ENCODE results near the gene THAP11.

The THAP11 gene

DNA sequence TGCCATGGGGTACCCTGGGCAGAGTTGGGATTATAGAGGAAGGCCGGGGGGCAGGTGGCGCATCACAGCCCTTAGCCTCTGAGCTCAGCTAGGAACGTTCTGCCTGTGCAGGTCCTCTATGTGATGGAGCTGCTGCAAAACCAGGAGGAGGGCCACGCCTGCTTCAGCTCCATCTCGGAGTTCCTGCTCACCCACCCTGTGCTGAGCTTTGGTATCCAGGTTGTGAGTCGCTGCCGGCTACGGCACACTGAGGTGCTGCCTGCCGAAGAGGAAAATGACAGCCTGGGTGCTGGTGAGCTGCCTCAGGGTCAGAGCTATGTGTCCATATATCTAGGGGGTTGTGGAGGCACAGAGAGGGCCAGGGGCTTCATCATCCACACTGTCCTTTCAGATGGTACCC, 36.7 kb downstream of the THAP11 start:
- Histone ChIP-seq H4K20me1 (ENCODE audit: insufficient read depth, low read length) (no peaks in the 10 kb centered on the region), H3K9ac (ENCODE audit: low read length) (no peak overlapping the region)

GRCh38 chr16:67879462-67879861, 37.3 kb downstream of the THAP11 start:
- no peaks in the 10 kb centered on the region for H4K20me1 ChIP-seq (ENCODE audit: insufficient read depth, low read length)
- H3K4me1 ChIP-seq (ENCODE audit: insufficient read depth, low read length, severe bottlenecking): peaks cover 7% of the 10 kb centered on the region
- H3K36me3 ChIP-seq (ENCODE audit: insufficient read depth, low read length): peaks cover 87% of the 10 kb centered on the region

More for the DNA sequence above, 36.7 kb downstream of the THAP11 start:
- Histone ChIP-seq H3K36me3 (ENCODE audit: insufficient read depth, low read length) (peaks cover 81% of the 10 kb centered on the region), H3K9me3 (ENCODE audit: low read length) (no peaks in the 10 kb centered on the region), H3K4me1 (ENCODE audit: insufficient read depth, low read length, severe bottlenecking) (peaks cover 13% of the 10 kb centered on the region), H3K9me2 (ENCODE audit: low read depth, low read length) (no peaks in the 10 kb centered on the region), H2AFZ (ENCODE audit: low read length) (no peak overlapping the region), H3K4me3 (ENCODE audit: low read depth, low read length, poor library complexity, severe bottlenecking) (no peak overlapping the region), H3K27ac (ENCODE audit: low read depth, low read length, poor library complexity, severe bottlenecking) (no peak overlapping the region), H3K4me2 (ENCODE audit: low read length) (no peak overlapping the region), H3K27me3 (ENCODE audit: insufficient read depth, low read length) (no peaks in the 10 kb centered on the region), H3K79me2 (ENCODE audit: insufficient read depth, low read length) (peaks cover 19% of the 10 kb centered on the region), H3F3A (ENCODE audit: insufficient read depth, low read length) (no peaks in the 10 kb centered on the region)
- TF ChIP-seq, protein P1, sequence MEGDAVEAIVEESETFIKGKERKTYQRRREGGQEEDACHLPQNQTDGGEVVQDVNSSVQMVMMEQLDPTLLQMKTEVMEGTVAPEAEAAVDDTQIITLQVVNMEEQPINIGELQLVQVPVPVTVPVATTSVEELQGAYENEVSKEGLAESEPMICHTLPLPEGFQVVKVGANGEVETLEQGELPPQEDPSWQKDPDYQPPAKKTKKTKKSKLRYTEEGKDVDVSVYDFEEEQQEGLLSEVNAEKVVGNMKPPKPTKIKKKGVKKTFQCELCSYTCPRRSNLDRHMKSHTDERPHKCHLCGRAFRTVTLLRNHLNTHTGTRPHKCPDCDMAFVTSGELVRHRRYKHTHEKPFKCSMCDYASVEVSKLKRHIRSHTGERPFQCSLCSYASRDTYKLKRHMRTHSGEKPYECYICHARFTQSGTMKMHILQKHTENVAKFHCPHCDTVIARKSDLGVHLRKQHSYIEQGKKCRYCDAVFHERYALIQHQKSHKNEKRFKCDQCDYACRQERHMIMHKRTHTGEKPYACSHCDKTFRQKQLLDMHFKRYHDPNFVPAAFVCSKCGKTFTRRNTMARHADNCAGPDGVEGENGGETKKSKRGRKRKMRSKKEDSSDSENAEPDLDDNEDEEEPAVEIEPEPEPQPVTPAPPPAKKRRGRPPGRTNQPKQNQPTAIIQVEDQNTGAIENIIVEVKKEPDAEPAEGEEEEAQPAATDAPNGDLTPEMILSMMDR (IDR thresholded peaks at IDR 0.05; ENCODE audit: low read length): no peak
- no peak for TF ChIP-seq EZH2 (IDR thresholded peaks at IDR 0.05; ENCODE audit: borderline replicate concordance, low read length)

DNA sequence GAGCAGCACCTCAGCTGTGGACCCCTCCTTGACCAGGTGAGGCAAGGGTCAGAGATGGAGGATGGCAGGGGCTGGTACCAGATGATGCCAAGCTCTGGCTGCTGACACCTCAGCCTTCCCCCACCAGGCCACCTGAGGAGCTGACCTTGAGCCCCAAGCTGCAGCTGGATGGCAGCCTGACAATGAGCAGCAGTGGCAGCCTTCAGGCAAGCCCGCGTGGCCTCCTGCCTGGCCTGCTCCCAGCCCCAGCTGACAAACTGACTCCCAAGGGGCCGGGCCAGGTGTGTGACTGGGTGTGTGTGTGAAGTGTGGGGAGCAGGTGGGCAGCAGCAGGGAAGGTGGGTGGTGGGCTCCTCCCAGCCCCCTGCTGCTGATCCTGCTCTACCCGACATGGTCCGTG, 37.8 kb downstream of the THAP11 start:
- H3K4me1 ChIP-seq (ENCODE audit: insufficient read depth, low read length, severe bottlenecking): peaks cover 2% of the 10 kb centered on the region
- H3K9me3 ChIP-seq (ENCODE audit: low read length): no peaks in the 10 kb centered on the region
- no peak overlapping the region for H3K9ac ChIP-seq (ENCODE audit: low read length)
- H3K27me3 ChIP-seq (ENCODE audit: insufficient read depth, low read length): no peaks in the 10 kb centered on the region
- H3K79me2 ChIP-seq (ENCODE audit: insufficient read depth, low read length): peaks cover 8% of the 10 kb centered on the region; the same call in 1 of the 2 replicates
- H3K27ac ChIP-seq (ENCODE audit: low read depth, low read length, poor library complexity, severe bottlenecking): no peak overlapping the region
- H2AFZ ChIP-seq (ENCODE audit: low read length): no peak overlapping the region
- no peak overlapping the region for H3K4me3 ChIP-seq (ENCODE audit: low read depth, low read length, poor library complexity, severe bottlenecking)
- H3K4me2 ChIP-seq (ENCODE audit: low read length): no peak overlapping the region
- no peaks in the 10 kb centered on the region for H4K20me1 ChIP-seq (ENCODE audit: insufficient read depth, low read length)
- peaks cover 92% of the 10 kb centered on the region for H3K36me3 ChIP-seq (ENCODE audit: insufficient read depth, low read length)
- no peaks in the 10 kb centered on the region for H3F3A ChIP-seq (ENCODE audit: insufficient read depth, low read length)
- H3K9me2 ChIP-seq (ENCODE audit: low read depth, low read length): no peaks in the 10 kb centered on the region
- TF ChIP-seq, protein P1 (IDR thresholded peaks at IDR 0.05; ENCODE audit: low read length): no peak
- no peak for TF ChIP-seq EZH2 (IDR thresholded peaks at IDR 0.05; ENCODE audit: borderline replicate concordance, low read length)

More at GRCh38 chr16:67879462-67879861, 37.3 kb downstream of the THAP11 start:
- Histone ChIP-seq H3K4me3 (ENCODE audit: low read depth, low read length, poor library complexity, severe bottlenecking) (no peak overlapping the region), H3K4me2 (ENCODE audit: low read length) (no peak overlapping the region), H3K27ac (ENCODE audit: low read depth, low read length, poor library complexity, severe bottlenecking) (no peak overlapping the region), H2AFZ (ENCODE audit: low read length) (no peak overlapping the region), H3K9me3 (ENCODE audit: low read length) (no peaks in the 10 kb centered on the region), H3F3A (ENCODE audit: insufficient read depth, low read length) (no peaks in the 10 kb centered on the region), H3K9me2 (ENCODE audit: low read depth, low read length) (no peaks in the 10 kb centered on the region), H3K27me3 (ENCODE audit: insufficient read depth, low read length) (no peaks in the 10 kb centered on the region), H3K79me2 (ENCODE audit: insufficient read depth, low read length) (peaks cover 12% of the 10 kb centered on the region; the same call in 1 of the 2 replicates), H3K9ac (ENCODE audit: low read length) (no peak overlapping the region)
- no peak for TF ChIP-seq EZH2 (IDR thresholded peaks at IDR 0.05; ENCODE audit: borderline replicate concordance, low read length)

- Histone ChIP-seq H3K4me1 (ENCODE audit: insufficient read depth, low read length, severe bottlenecking) (no peaks in the 10 kb centered on the region), H3K9me3 (ENCODE audit: low read length) (no peaks in the 10 kb centered on the region), H3K9ac (ENCODE audit: low read length) (no peak overlapping the region), H3K27me3 (ENCODE audit: insufficient read depth, low read length) (no peaks in the 10 kb centered on the region), H4K20me1 (ENCODE audit: insufficient read depth, low read length) (no peaks in the 10 kb centered on the region), H3K4me2 (ENCODE audit: low read length) (no peak overlapping the region), H3K27ac (ENCODE audit: low read depth, low read length, poor library complexity, severe bottlenecking) (no peak overlapping the region), H3K79me2 (ENCODE audit: insufficient read depth, low read length) (0 out of 2 replicates have a peak, but pooled peaks cover 2% of the 10 kb centered on the region), H3K4me3 (ENCODE audit: low read depth, low read length, poor library complexity, severe bottlenecking) (no peak overlapping the region), H3K36me3 (ENCODE audit: insufficient read depth, low read length) (peaks cover 97% of the 10 kb centered on the region), H2AFZ (ENCODE audit: low read length) (no peak overlapping the region), H3F3A (ENCODE audit: insufficient read depth, low read length) (no peaks in the 10 kb centered on the region), H3K9me2 (ENCODE audit: low read depth, low read length) (no peaks in the 10 kb centered on the region)
- TF ChIP-seq EZH2 (IDR thresholded peaks at IDR 0.05; ENCODE audit: borderline replicate concordance, low read length): no peak
- TF ChIP-seq, protein P1 (IDR thresholded peaks at IDR 0.05; ENCODE audit: low read length): no peak
Measured at GRCh38 chr16:67880584-67880983, 38.5 kb downstream of the THAP11 start.

All from OCI-LY1 (cell line).